Activated B cell treated with CpG ODN at 0.5 μM for 24 hours (primary cell): ENCODE data around the gene LYPD5. TPM values are rescaled to one million over a fixed set of nuclear protein-coding genes. Genes with fewer than 3 reads are reported as not detected.
A peak's percentile ranks its signal among the peaks of the same experiment; 100 is the strongest.
"Not testable (repeated sequence)": the region's sequence is repeated elsewhere in the genome, so short reads cannot be mapped to it uniquely, and the experiment has no call there.

Experiments
- ATAC-seq: fragments of 200-7000 bp; cut with Tn5 transposase; one replicate; pipeline ENCODE4 v1.10.0; 2021; ENCODE audit warnings: low read depth, mild to moderate bottlenecking, moderate library complexity
- CTCF ChIA-PET: fragments of 350-600 bp; sonication (Branson Sonifier 250); formaldehyde crosslinking; loops from one replicate; lab custom pipeline; 2021; ENCODE audit warnings: antibody characterized with exemption; lab: Charles Lee
- POLR2A ChIA-PET: fragments of 350-600 bp; sonication (Branson Sonifier 250); formaldehyde crosslinking; loops from one replicate; lab custom pipeline; 2021; ENCODE audit warnings: antibody characterized with exemption; lab: Charles Lee
- DNase-seq: peaks from one replicate; pipeline ENCODE4 v3.0.0; 2022
- H3K27ac Mint-ChIP-seq: one replicate; pipeline ENCODE4 v1.8.0; 2020; ENCODE audit warnings: mixed read lengths
- H3K27me3 Mint-ChIP-seq: one replicate; pipeline ENCODE4 v1.8.0; 2021; ENCODE audit warnings: mixed read lengths
- H3K36me3 Mint-ChIP-seq: one replicate; pipeline ENCODE4 v1.8.0; 2021; ENCODE audit warnings: low read depth, mixed read lengths
- H3K4me1 Mint-ChIP-seq: one replicate; pipeline ENCODE4 v1.8.0; 2021; ENCODE audit warnings: mixed read lengths
- H3K4me3 Mint-ChIP-seq: one replicate; pipeline ENCODE4 v1.8.0; 2020; ENCODE audit warnings: mild to moderate bottlenecking, mixed read lengths
- H3K9me3 Mint-ChIP-seq: one replicate; pipeline ENCODE4 v1.8.0; 2020; ENCODE audit warnings: mixed read lengths
- intact Hi-C: fragments of 100-400 bp; cut with micrococcal nuclease; formaldehyde crosslinking; loops from one replicate; pipeline ENCODE4 v1.15.1; 2024
- total RNA-seq: library from RNA; stranded (reverse); gene quantifications from 2 replicates; pipeline ENCODE4 v1.2.3, GENCODE V29; 2022
- TF ChIP-seq, protein P1 (sequence below): fragments of 200-600 bp; IDR thresholded peaks from one replicate; pipeline ENCODE4 v1.8.0; 2022; ENCODE audit warnings: antibody characterized with exemption, mild to moderate bottlenecking

LYPD5 gene
- total RNA-seq, 1 donor from 2014 or later, result 0.44 TPM

DNA sequence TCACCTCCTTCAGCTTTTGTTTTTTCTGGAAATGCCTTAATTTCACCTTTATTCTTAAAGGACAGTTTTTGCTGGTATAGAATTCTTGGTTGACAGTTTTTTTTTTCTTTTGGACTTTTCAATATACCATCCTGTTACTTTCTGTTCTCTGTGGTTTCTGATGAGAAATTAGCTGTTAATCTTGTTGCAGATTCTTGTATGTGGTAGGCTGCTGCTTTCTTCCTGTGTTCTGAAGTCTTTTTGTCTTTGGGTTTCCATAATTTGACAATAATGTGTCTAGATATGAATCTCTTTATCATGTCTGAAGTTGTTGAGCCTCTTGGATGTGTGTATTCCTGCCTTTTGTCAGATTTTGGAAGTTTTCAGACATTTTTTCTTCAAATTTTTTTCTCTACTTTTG is 36.9 kb upstream of the LYPD5 start:
- TF ChIP-seq, protein P1, sequence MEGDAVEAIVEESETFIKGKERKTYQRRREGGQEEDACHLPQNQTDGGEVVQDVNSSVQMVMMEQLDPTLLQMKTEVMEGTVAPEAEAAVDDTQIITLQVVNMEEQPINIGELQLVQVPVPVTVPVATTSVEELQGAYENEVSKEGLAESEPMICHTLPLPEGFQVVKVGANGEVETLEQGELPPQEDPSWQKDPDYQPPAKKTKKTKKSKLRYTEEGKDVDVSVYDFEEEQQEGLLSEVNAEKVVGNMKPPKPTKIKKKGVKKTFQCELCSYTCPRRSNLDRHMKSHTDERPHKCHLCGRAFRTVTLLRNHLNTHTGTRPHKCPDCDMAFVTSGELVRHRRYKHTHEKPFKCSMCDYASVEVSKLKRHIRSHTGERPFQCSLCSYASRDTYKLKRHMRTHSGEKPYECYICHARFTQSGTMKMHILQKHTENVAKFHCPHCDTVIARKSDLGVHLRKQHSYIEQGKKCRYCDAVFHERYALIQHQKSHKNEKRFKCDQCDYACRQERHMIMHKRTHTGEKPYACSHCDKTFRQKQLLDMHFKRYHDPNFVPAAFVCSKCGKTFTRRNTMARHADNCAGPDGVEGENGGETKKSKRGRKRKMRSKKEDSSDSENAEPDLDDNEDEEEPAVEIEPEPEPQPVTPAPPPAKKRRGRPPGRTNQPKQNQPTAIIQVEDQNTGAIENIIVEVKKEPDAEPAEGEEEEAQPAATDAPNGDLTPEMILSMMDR, result no peak
- H3K27ac Mint-ChIP-seq, result no peak overlapping the region
- no peak overlapping the region for H3K4me3 Mint-ChIP-seq
- POLR2A ChIA-PET, result no interaction called here
- CTCF ChIA-PET, result no interaction called here
- intact Hi-C loops, result no loop called here
- peaks cover 44% of the 10 kb centered on the region for H3K9me3 Mint-ChIP-seq
- no peak for ATAC-seq
- no peak for DNase-seq
- H3K27me3 Mint-ChIP-seq, result no peaks in the 10 kb centered on the region
- no peaks in the 10 kb centered on the region for H3K4me1 Mint-ChIP-seq
- peaks cover 88% of the 10 kb centered on the region for H3K36me3 Mint-ChIP-seq

DNA sequence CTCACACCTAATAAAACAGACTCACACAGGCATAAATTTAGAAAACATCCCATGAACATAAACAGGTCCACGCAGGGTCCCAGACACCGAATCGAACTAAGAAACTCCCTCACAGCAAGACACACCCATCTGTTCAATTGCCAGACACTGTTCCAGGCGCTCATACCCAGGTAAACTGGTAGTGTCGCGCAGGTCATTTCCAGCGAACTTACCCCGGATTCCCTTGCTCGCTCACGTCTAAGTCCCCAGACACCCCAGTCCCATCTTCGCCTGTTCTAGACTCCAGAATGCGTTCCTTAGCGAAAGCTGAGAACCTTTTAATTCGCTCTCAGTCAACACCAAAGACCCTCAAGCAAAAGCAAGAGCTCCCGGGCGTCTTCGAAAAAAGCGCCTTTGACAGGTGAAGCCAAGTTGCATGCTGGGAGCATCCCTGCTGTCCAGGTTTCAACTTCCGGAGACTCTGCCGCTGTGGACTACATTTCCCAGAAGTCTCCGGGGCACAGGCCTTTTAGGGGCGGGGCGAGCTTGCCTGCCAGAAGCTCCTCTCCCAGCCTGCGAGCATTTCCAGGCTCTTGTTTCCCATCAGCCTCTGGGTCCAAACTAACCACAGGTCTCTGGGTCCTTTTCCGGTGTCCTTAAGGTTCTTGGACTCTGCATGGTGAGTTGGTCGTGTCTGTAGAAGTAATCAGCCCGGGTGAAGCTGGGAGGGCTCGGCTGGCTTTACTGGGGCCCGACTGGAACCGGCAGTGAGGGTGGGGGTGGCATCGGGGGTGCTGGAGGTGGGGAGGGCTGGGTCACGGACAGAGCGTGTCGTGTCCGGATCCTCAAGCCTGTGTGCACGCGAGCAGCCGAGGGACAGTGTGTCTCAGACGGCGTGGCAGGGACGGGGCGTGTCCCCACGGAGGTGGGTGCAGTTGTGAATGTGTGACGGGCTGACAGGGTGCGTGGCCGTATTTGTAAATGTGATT is 24.8 kb upstream of the LYPD5 start, which contains the start of gene ZNF283:
Gene ZNF283 (plus strand): TSS at position 535 of the 968 bp plus-strand sequence. CDS start 6,184 bp downstream, outside the sequence.
- Mint-ChIP-seq H3K27me3 (peaks cover 7% of the 10 kb centered on the region), H3K9me3 (peaks cover 8% of the 10 kb centered on the region), H3K4me3 (peak within 1 kb of the TSS; percentile 92), H3K4me1 (peaks cover 16% of the 10 kb centered on the region), H3K36me3 (peaks cover 32% of the 10 kb centered on the region), H3K27ac (peak within 1 kb of the TSS; percentile 53)
- ChIA-PET CTCF (interaction anchor here (1.1 kb wide), 1 partner anchor 59 kb away, joined by 3 read pairs; no protein-coding TSS in a partner anchor), POLR2A (interaction anchor here (0.6 to 1.4 kb wide), 8 partner anchors 46 to 703 kb away, joined by 3 to 8 read pairs (median 4); partner anchors contain the start of genes KCNN4, SMG9, ZNF226 and ZNF230)
- ATAC-seq, result peak; percentile 94
- intact Hi-C loops, result loop anchor here (1.0 to 5.0 kb wide), 3 partner anchors 108 to 285 kb away; partner anchors contain the start of genes ZNF225, ZNF230 and ZNF45
- peak; percentile 76 for DNase-seq
- TF ChIP-seq, protein P1, result no peak

GRCh38 chr19:43824572-43824971 is 22.3 kb upstream of the LYPD5 start:
- peaks cover 15% of the 10 kb centered on the region for H3K36me3 Mint-ChIP-seq
- peaks cover 24% of the 10 kb centered on the region for H3K4me1 Mint-ChIP-seq
- ATAC-seq, H3K27ac Mint-ChIP-seq, CTCF ChIA-PET, POLR2A ChIA-PET, DNase-seq, H3K4me3 Mint-ChIP-seq, intact Hi-C loops, H3K9me3 Mint-ChIP-seq: not testable (repeated sequence)
- peaks cover 19% of the 10 kb centered on the region for H3K27me3 Mint-ChIP-seq

GRCh38 chr19:43823856-43824255 is 21.6 kb upstream of the LYPD5 start:
- CTCF ChIA-PET, POLR2A ChIA-PET, ATAC-seq, H3K4me3 Mint-ChIP-seq, DNase-seq, intact Hi-C loops, H3K27ac Mint-ChIP-seq, H3K9me3 Mint-ChIP-seq, H3K36me3 Mint-ChIP-seq: not testable (repeated sequence)
- H3K4me1 Mint-ChIP-seq, result peaks cover 24% of the 10 kb centered on the region
- H3K27me3 Mint-ChIP-seq, result peaks cover 24% of the 10 kb centered on the region

- TF ChIP-seq, protein P1, result no peak
- Mint-ChIP-seq H3K27ac (no peak overlapping the region), H3K4me1 (peaks cover 8% of the 10 kb centered on the region), H3K27me3 (peaks cover 35% of the 10 kb centered on the region), H3K9me3 (no peaks in the 10 kb centered on the region), H3K36me3 (no peaks in the 10 kb centered on the region), H3K4me3 (peak overlapping the region; percentile 78)
- ATAC-seq (no peak), DNase-seq (no peak)
- ChIA-PET POLR2A (no interaction called here), CTCF (no interaction called here)
- intact Hi-C loops, result no loop called here
These were observed 18.6 kb upstream of the LYPD5 start for GRCh38 chr19:43820884-43821215.
